Measurements from ENCODE around the gene CLPSL2. TPM values are rescaled to one million over a fixed set of nuclear protein-coding genes. Genes with fewer than 3 reads are reported as not detected.

The CLPSL2 gene
- total and polyA plus RNA-seq, 10 of the 15 experiments (the other 5 are each of a cell fraction or from before 2014, with no cell fraction given) = 0.32 to 1.3 TPM; not detected in 8

GRCh38 chr6:35759426-35759825 lies 17.0 kb upstream of the CLPSL2 start:
- Histone ChIP-seq H3K4me2 (ENCODE audit: control insufficient read depth, insufficient read depth) (peak overlapping the region; percentile 65), H3K79me2 (ENCODE audit: control insufficient read depth, insufficient read depth, low read length) (no peaks in the 10 kb centered on the region), H3K4me3 (no peak overlapping the region), H3K27me3 (replicated peaks in 1 of 2; ENCODE audit: control insufficient read depth in 2 of 2, insufficient read depth in 2 of 2, low read length in 1 of 2) (peaks cover 0 to 4% of the 10 kb centered on the region in 2 experiments; a peak in 1 of 4 replicates), H3K36me3 (ENCODE audit: control insufficient read depth in 2 of 2, insufficient read depth in 2 of 2, low read length in 1 of 2) (no peaks in the 10 kb centered on the region), H3K9me3 (replicated peaks; ENCODE audit: control insufficient read depth, insufficient read depth, low read length) (peaks cover 9% of the 10 kb centered on the region), H3K9ac (ENCODE audit: control insufficient read depth, insufficient read depth, low read length) (no peak overlapping the region), H3K4me1 (ENCODE audit: control insufficient read depth, insufficient read depth, low read length) (peaks cover 26% of the 10 kb centered on the region), H3K27ac (ENCODE audit: control insufficient read depth, insufficient read depth) (peak overlapping the region; percentile 43; the same call in 1 of the 2 replicates), H4K20me1 (ENCODE audit: control insufficient read depth, insufficient read depth) (no peaks in the 10 kb centered on the region), H2AFZ (ENCODE audit: control insufficient read depth, low read depth, low read length) (peak overlapping the region; percentile 61)
- intact Hi-C loops (cut with micrococcal nuclease; ENCODE audit: unreplicated experiment) (no loop called here), in situ Hi-C loops (cut with MboI) (no loop called here)
- ChIA-PET POLR2A (interaction anchor here (0.5 kb wide), 1 partner anchor 273 kb away, joined by 3 read pairs; no protein-coding TSS in a partner anchor), SMC1A (ENCODE audit: uncharacterized antibody, unreplicated experiment) (no interaction called here), RAD21 (ENCODE audit: unreplicated experiment) (interaction anchor here (1.2 to 2.5 kb wide), 2 partner anchors 20 to 237 kb away, joined by 4 to 6 read pairs; no protein-coding TSS in a partner anchor), CTCF (interaction anchor here (0.8 to 3.3 kb wide), 6 partner anchors 9 to 335 kb away, joined by 3 to 16 read pairs (median 4); partner anchors contain the start of gene ARMC12)
- ATAC-seq = no peak
- TF ChIP-seq NR2F1 (conservative IDR thresholded peaks at IDR 0.05) = no peak
- TF ChIP-seq SPI1 (IDR thresholded peaks at IDR 0.05; ENCODE audit: borderline replicate concordance, insufficient read depth, low read depth, low read length) = no peak
- no peak for TF ChIP-seq ZBTB33 (IDR thresholded peaks at IDR 0.05)
- TF ChIP-seq PKNOX1 (IDR thresholded peaks at IDR 0.05) = no peak
- TF ChIP-seq YBX1 (IDR thresholded peaks at IDR 0.05) = no peak
- no peak for TF ChIP-seq ZBED1 (IDR thresholded peaks at IDR 0.05; ENCODE audit: borderline replicate concordance)
- TF ChIP-seq NFIC (IDR thresholded peaks at IDR 0.05; ENCODE audit: low read depth, low read length) = no peak
- TF ChIP-seq FOXK2 (IDR thresholded peaks at IDR 0.05) = no peak
- TF ChIP-seq CHD2 (IDR thresholded peaks at IDR 0.05; ENCODE audit: borderline replicate concordance, low read depth, low read length) = no peak
- no peak for TF ChIP-seq LARP7 (IDR thresholded peaks at IDR 0.05)
- TF ChIP-seq EZH2 (IDR thresholded peaks at IDR 0.05; ENCODE audit: borderline replicate concordance, control insufficient read depth, low read depth, low read length) = no peak
- no peak for TF ChIP-seq KLF5 (IDR thresholded peaks at IDR 0.05; ENCODE audit: partially characterized antibody)
- no peak for TF ChIP-seq E2F4 (IDR thresholded peaks at IDR 0.05; ENCODE audit: low read depth, low read length)
- TF ChIP-seq CREB1 (IDR thresholded peaks at IDR 0.05; ENCODE audit: low read depth) = no peak
- 50% methylated on average over 3 of the region's 3 CpGs for WGBS (ENCODE audit: insufficient coverage, insufficient replicate concordance, low lambda C conversion rate, missing lambda C conversion rate)
- no peak for DNase-seq (ENCODE audit: low read depth, low spot score)
- no TSS peak for BruUV-seq (replicated peaks)
- FAIRE-seq = no peak
